M059J (cell line): ENCODE data around the gene SLC5A6. TPM values are rescaled to one million over a fixed set of nuclear protein-coding genes. Genes with fewer than 3 reads are reported as not detected.

ENCODE experiments used
- DNase-seq: peaks from one replicate; pipeline ENCODE4 v3.0.0-alpha.2; 2012; ENCODE audit warnings: low read depth
- total RNA-seq: library from RNA; depleted of rRNA; stranded (reverse); fragments of >200 nt; shearing (Covaris generic); gene quantifications from 2 replicates; pipeline ENCODE4 v1.2.3, GENCODE V29; 2014

SLC5A6 gene
- total RNA-seq, 1 experiment from 2014 or later, result 16.3 TPM

DNA sequence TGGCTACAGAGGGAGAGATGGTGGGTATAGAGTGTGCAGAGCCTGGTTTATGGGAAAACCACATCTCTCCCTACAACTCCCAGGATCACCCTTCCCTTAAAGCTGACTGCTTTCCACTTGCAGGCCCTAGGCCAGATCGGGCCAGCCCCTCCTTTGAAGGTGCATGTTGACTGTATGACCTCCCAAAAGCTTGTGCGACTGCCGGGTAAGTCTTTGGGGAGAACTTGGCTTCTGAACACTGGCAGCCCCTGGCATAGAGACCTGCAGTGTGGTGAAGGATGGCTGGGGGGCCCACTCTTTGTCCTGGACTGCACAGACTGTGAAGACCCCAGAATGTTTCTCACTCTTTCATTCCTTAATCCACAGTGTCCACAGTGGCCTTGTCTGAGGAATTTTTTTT is 24.6 kb upstream of the SLC5A6 start:
- DNase-seq, result no peak

GRCh38 chr2:27236136-27236535 is 24.1 kb upstream of the SLC5A6 start:
- no peak for DNase-seq

DNA sequence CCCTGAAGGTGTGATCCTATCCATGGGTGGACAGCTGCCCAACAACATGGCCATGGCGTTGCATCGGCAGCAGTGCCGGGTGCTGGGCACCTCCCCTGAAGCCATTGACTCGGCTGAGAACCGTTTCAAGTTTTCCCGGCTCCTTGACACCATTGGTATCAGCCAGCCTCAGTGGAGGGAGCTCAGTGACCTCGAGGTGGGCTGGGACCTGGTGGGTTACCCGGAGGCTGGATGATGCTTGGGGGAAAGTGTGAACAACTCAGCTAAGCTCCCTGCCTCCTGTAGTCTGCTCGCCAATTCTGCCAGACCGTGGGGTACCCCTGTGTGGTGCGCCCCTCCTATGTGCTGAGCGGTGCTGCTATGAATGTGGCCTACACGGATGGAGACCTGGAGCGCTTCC is 21.3 kb upstream of the SLC5A6 start:
- DNase-seq, result no peak

DNA sequence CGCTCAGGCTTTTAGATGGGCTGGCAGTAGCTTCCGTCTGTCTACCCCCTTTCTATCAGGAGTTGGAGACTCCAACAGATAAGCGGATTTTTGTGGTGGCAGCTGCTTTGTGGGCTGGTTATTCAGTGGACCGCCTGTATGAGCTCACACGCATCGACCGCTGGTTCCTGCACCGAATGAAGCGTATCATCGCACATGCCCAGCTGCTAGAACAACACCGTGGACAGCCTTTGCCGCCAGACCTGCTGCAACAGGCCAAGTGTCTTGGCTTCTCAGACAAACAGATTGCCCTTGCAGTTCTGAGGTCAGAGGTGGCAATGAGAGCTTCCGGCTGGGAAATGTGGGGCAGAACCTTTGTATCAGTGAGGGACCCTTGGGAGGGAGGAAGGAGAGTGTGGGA is 19.9 kb upstream of the SLC5A6 start:
- DNase-seq, result no peak

GRCh38 chr2:27227501-27227900 is 15.4 kb upstream of the SLC5A6 start:
- DNase-seq, result no peak

DNA sequence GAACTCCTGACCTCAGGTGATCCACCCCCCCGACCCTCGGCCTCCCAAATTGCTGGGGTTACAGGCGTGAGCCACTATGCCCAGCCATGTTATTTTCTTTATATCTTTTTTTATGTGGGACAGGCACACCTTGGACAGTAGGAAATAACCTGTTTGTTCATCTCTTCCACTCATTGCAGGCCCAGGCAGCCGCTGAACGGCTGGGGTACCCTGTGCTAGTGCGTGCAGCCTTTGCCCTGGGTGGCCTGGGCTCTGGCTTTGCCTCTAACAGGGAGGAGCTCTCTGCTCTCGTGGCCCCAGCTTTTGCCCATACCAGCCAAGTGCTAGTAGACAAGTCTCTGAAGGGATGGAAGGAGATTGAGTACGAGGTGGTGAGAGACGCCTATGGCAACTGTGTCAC is 13.5 kb upstream of the SLC5A6 start:
- no peak for DNase-seq

- no peak for DNase-seq
Observed at GRCh38 chr2:27223416-27223815, 11.3 kb upstream of the SLC5A6 start.

DNA sequence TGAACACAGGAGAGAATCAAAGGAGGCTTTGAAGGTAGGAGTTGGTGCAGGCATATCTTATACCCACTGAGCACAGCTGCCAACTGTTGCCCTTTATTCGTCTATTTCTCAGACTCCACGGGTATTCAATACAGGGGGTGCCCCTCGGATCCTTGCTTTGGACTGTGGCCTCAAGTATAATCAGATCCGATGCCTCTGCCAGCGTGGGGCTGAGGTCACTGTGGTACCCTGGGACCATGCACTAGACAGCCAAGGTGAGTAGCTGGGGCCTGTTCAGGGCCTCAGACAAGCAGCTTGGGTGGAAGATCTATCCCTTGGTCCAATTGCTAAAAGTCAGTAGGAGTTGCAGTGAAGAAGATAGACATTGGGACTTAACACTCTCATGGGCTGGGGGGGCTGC is 10.3 kb upstream of the SLC5A6 start:
- DNase-seq, result no peak

- no peak for DNase-seq
Observed at GRCh38 chr2:27221166-27221565, 9.1 kb upstream of the SLC5A6 start.

DNA sequence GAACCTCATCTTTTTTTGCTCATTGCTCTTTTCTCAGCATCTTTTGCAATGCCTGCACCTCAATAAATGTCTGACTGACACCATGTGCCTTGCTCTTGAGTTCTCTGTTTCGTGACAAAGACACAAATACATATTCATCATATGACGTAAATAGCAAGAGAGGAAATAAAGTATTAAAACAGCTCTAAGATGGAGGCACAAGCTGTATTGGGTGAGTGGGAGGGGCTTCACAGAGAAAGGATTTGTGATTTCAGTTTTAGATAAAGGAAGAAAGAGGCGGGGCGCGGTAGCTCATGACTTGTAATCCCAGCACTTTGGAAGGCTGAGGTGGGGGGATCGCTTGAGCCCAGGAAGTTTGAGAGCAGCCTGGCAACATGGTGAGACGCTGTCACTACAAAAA is 8.0 kb upstream of the SLC5A6 start:
- DNase-seq, result no peak

GRCh38 chr2:27219091-27219490 is 7.0 kb upstream of the SLC5A6 start:
- DNase-seq, result no peak

DNA sequence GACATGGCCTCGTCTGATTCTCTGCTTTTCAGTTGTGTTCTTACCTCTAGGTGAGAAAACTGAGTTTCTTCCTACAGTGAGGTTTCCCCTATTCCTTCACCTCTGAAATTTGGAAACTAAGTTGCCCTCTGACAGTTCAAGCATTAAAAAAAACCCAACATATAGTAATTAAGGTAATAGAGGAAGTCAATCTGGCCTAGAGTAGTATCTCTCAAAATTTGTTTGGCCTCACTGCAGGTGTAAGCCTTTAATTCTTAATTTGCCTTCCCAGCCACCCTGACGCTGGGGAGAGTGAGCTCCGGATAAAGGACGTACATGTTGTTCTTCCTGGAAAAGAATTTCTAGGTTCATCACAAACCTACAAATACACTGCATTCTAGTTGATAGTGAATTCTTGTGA is 6.5 kb upstream of the SLC5A6 start:
- DNase-seq, result no peak

GRCh38 chr2:27217173-27218121 is 5.4 kb upstream of the SLC5A6 start, which contains the start of gene CAD:
CAD (plus strand) TSS chr2:27217369; CDS start chr2:27217552, 183 bp downstream.
- DNase-seq, result peak; percentile 78

DNA sequence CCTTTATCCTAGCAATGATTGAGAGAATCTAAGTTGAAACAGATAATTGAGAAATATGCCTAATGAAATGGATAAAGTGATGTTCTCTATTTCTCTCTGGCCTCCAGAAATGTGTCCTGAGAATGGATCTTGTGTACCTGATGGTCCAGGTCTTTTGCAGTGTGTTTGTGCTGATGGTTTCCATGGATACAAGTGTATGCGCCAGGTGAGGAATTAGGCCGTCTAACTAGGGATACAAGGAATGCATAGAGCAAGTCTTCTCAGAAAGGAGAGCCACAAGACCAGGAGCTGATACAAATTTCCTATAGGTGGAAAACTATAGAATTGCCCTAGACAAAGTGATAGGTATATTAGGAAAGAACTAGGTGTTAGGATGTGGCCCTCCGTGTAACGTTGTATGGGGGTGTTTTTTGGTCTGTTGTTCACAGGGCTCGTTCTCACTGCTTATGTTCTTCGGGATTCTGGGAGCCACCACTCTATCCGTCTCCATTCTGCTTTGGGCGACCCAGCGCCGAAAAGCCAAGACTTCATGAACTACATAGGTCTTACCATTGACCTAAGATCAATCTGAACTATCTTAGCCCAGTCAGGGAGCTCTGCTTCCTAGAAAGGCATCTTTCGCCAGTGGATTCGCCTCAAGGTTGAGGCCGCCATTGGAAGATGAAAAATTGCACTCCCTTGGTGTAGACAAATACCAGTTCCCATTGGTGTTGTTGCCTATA is 4.5 kb upstream of the SLC5A6 start:
- DNase-seq, result no peak

- no peak for DNase-seq
Observed at GRCh38 chr2:27214941-27215340, 2.9 kb upstream of the SLC5A6 start.

GRCh38 chr2:27212626-27213471 is 781 bp upstream of the SLC5A6 start:
- DNase-seq, result peak; percentile 51

- peak; percentile 62 for DNase-seq
Observed at GRCh38 chr2:27211241-27211942, 676 bp downstream of the SLC5A6 start.

DNA sequence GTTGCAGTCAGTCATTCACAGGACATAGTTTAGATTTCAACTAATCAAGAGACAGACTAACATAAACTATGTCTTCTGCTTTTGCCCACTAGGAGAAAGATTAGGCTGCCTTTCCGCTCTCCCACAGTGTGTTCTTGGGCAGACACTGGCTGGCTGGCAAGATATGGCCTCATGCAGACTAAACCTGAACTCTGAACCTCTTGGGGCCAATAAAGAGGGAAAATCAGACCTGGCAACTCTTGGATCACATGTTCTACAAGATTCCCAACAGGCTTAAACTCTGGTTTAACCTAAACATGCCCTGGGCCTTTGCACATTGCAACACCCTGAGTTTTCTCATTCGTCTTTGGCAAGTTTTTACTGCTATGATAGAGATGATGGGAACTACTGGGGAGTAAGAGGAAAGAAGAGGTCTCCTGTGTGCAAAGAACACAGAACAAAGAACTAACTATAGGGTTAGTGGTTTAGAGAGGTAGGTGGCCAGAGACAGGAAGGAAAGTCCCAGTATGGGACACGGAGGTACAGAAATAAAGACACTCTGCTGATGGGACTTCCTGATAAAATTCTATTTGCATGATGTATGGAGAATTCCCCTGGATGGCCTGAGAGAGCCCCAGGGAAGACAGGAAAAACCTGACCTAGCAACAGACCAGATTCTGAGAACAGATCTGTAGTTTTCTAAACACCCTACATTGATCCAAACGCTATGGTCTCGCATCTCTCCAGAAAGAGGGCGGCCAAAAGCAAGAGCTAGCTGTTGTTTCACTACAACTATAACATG is 2.3 kb downstream of the SLC5A6 start:
- DNase-seq, result no peak

- no peak for DNase-seq
Observed at GRCh38 chr2:27208486-27209050, 3.5 kb downstream of the SLC5A6 start.

- no peak for DNase-seq
Observed at GRCh38 chr2:27206346-27206745, 5.7 kb downstream of the SLC5A6 start.
